Peyer's patch (tissue), 4 donors: ENCODE measurements around the gene PLCH2.

Experiments used
- CTCF ChIP-seq, 6 experiments: fragments of 450-650 bp in 4 of 6; fragments of 200-600 bp in 2 of 6; sonication (generic) in 1 of 6; IDR thresholded peaks; one replicate each; pipeline ENCODE4 v1.5.1; 2017 to 2019; ENCODE audit warnings: antibody characterized with exemption in 6 of 6, mild to moderate bottlenecking in 3 of 6, moderate library complexity in 1 of 6
- POLR2A ChIP-seq, 2 donors: fragments of 450-650 bp; IDR thresholded peaks; one replicate each; pipeline ENCODE4 v1.5.1; 2017; ENCODE audit warnings: antibody characterized with exemption in 2 of 2, mild to moderate bottlenecking in 2 of 2, moderate library complexity in 2 of 2

GRCh38 chr1:2427051-2427450 is 49.0 kb upstream of the PLCH2 start:
- TF ChIP-seq CTCF (IDR thresholded peaks at IDR 0.05) (no peak), POLR2A (IDR thresholded peaks at IDR 0.05) (no peak)
